ENCODE data around the gene ASXL1. TPM values are rescaled to one million over a fixed set of nuclear protein-coding genes. Genes with fewer than 3 reads are reported as not detected.

The ASXL1 gene
- polyA plus RNA-seq, 1 experiment: 40.8 TPM

DNA sequence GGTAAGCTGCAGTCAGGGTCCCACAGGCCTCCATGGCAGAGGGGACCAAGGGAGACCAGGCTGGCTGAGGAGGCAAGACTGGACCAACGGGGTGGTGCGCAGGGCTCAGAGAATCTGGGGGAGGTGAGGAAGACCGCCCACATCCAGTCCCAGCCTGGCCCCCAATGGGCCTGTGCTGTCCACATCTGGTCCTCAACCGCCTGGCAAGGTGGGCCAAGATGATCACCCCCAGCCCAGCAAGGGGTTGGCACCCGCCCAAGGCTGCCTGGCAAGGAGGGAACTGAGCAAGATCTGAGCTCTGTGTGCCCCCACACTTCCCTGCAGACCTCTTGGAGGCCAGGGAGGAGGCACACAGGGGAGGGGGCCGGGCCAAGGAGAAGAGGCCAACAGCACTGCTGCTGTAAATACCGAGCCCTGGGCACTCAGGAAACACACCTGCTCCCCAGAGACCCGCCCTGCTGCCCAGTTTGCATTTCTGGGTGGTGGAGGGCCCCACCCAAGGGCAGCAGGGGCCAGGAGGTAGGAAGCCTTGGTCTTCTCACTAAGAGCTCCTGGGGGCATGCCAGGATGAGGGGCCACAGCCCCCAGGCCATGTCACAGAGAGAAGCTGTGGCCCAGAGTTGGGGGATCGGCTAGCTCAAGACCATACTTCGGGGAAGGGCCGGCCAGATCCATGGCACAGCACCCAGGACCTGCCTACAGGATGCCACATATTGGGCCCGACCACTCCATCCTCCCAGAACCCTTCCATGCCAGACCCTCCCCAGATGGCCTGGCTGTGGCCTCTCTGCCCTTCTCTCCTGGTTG is 109.6 kb downstream of the ASXL1 start:
- POLR2A ChIA-PET: no interaction called here
- CTCF ChIA-PET: interaction anchor here (3.0 kb wide), 1 partner anchor 11 kb away, joined by 16 read pairs; no protein-coding TSS in a partner anchor
- Histone ChIP-seq H3K36me3 (ENCODE audit: control insufficient read depth, insufficient read depth, low read length) (peaks cover 19% of the 10 kb centered on the region), H3K27me3 (ENCODE audit: control insufficient read depth, insufficient read depth, low read length) (no peaks in the 10 kb centered on the region), H3K4me3 (ENCODE audit: low read depth, low read length) (no peak overlapping the region)
- TF ChIP-seq, protein P1, sequence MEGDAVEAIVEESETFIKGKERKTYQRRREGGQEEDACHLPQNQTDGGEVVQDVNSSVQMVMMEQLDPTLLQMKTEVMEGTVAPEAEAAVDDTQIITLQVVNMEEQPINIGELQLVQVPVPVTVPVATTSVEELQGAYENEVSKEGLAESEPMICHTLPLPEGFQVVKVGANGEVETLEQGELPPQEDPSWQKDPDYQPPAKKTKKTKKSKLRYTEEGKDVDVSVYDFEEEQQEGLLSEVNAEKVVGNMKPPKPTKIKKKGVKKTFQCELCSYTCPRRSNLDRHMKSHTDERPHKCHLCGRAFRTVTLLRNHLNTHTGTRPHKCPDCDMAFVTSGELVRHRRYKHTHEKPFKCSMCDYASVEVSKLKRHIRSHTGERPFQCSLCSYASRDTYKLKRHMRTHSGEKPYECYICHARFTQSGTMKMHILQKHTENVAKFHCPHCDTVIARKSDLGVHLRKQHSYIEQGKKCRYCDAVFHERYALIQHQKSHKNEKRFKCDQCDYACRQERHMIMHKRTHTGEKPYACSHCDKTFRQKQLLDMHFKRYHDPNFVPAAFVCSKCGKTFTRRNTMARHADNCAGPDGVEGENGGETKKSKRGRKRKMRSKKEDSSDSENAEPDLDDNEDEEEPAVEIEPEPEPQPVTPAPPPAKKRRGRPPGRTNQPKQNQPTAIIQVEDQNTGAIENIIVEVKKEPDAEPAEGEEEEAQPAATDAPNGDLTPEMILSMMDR (IDR thresholded peaks at IDR 0.05; ENCODE audit: insufficient read depth, low read depth, low read length): no peak
- DNase-seq (ENCODE audit: low read depth): no peak

DNA sequence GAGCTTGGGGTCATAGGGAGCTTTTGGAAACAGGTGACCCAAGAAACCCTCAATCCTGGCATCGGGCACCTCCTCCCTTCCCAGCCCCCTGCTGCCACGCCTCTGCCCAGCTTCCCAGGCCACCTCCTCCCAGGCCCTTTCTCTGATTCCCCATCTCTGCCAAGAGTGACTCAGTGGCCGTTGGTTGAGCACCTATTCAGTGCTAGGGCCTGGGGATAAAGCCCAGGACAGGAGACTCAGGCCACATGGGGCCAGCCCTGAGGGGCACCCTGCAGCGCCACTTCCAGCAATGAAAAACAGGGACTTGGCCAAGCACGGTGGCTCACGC is 110.1 kb downstream of the ASXL1 start:
- ChIA-PET CTCF (interaction anchor here (3.0 kb wide), 1 partner anchor 11 kb away, joined by 16 read pairs; no protein-coding TSS in a partner anchor), POLR2A (no interaction called here)
- TF ChIP-seq, protein P1 (IDR thresholded peaks at IDR 0.05; ENCODE audit: insufficient read depth, low read depth, low read length): no peak
- DNase-seq (ENCODE audit: low read depth): no peak
- no peaks in the 10 kb centered on the region for H3K27me3 ChIP-seq (ENCODE audit: control insufficient read depth, insufficient read depth, low read length)
- H3K4me3 ChIP-seq (ENCODE audit: low read depth, low read length): no peak overlapping the region
- peaks cover 22% of the 10 kb centered on the region for H3K36me3 ChIP-seq (ENCODE audit: control insufficient read depth, insufficient read depth, low read length)

DNA sequence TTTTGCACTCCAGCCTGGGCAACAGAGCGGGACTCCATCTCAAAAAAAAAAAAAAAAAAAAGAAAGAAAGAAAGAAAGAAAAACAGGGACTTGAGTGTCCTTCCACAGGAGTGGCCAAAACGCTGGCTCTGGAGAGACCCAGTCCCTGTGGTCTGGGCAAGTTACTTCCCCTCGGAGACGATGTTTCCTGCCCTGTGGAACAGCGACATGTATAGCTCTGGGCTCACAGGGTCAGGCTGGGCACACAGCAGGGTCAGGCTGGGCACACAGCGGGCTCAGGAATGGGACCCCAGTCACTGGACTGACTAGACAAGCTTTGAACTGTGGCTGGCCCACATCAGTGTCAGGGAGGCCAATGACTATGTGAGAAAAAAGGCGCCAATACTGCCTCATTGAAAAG is 110.7 kb downstream of the ASXL1 start:
- DNase-seq (ENCODE audit: low read depth): no peak
- TF ChIP-seq, protein P1 (IDR thresholded peaks at IDR 0.05; ENCODE audit: insufficient read depth, low read depth, low read length): no peak
- Histone ChIP-seq H3K4me3 (ENCODE audit: low read depth, low read length) (no peak overlapping the region), H3K36me3 (ENCODE audit: control insufficient read depth, insufficient read depth, low read length) (peaks cover 22% of the 10 kb centered on the region), H3K27me3 (ENCODE audit: control insufficient read depth, insufficient read depth, low read length) (no peaks in the 10 kb centered on the region)
- POLR2A ChIA-PET: no interaction called here
- CTCF ChIA-PET: no interaction called here

DNA sequence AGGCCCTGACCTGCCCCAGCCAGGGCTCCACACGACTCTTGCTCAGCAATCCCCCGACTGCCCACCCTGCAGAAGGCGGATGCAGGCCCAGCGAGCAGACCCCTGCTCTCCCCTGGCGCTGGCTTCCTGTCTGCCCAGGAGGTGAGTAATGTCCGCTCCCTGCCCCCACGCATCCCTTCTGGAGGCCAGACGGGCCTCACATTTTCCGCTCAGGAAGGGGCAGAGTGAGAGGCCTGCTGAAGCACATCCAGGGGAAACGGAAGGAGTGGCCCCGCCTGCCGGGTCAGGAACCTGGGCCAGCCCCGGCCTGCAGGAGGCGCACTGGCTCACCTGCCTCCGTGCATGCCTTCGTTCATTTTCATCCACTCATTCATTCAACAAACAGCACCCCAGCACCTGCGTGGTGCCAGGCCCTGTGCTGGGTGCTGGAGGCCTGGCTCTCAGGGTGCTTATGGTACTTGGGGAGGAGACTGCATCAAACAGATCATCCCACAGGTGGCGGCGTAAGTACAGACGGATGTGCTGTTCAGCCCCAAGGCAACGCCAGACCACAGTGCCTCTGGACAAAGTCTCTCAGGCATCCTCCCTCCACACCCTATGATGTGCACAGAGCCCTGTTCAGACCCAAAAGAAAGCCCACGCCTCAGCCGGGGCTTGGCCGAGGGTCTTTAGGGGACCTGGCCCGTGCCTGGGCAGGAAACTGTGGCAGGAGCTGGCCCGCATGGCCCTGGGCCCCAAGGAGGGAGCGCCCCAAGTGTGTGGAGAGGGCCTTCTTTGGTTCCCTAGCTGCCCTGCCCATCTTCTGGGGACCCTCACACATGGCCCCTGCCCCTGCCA is 112.1 kb downstream of the ASXL1 start:
- TF ChIP-seq, protein P1 (IDR thresholded peaks at IDR 0.05; ENCODE audit: insufficient read depth, low read depth, low read length): peak; percentile 51

DNA sequence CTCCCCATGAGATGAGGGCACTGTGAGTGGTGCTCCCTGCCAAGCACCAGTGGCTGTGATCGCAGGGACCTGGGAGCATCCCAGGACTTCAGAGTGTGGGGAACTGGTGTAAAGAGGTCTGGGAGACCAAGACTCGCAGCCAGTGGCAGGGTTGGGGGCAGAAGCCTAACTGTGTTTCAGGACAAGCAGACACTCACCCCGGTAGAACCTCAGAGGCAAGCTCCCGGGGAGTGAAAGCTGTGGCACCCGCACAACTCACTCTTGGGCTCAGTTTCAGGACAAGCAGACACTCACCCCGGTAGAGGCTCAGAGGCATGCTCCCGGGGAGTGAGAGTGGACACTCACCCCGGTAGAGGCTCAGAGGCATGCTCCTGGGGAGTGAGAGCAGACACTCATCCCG is 112.8 kb downstream of the ASXL1 start:
- Histone ChIP-seq H3K36me3 (ENCODE audit: control insufficient read depth, insufficient read depth, low read length) (peaks cover 22% of the 10 kb centered on the region), H3K27me3 (ENCODE audit: control insufficient read depth, insufficient read depth, low read length) (no peaks in the 10 kb centered on the region), H3K4me3 (ENCODE audit: low read depth, low read length) (no peak overlapping the region)
- POLR2A ChIA-PET: no interaction called here
- TF ChIP-seq, protein P1 (IDR thresholded peaks at IDR 0.05; ENCODE audit: insufficient read depth, low read depth, low read length): no peak
- DNase-seq (ENCODE audit: low read depth): no peak
- CTCF ChIA-PET: interaction anchor here (1.2 to 1.6 kb wide), 3 partner anchors 10 to 16 kb away, joined by 4 to 5 read pairs (median 4); no protein-coding TSS in a partner anchor

More for the DNA sequence above, 112.1 kb downstream of the ASXL1 start:
- no peak for DNase-seq (ENCODE audit: low read depth)
- ChIA-PET CTCF (interaction anchor here (1.4 to 1.6 kb wide), 2 partner anchors 11 kb away, joined by 4 to 5 read pairs; no protein-coding TSS in a partner anchor), POLR2A (no interaction called here)
- no peaks in the 10 kb centered on the region for H3K27me3 ChIP-seq (ENCODE audit: control insufficient read depth, insufficient read depth, low read length)
- peaks cover 22% of the 10 kb centered on the region for H3K36me3 ChIP-seq (ENCODE audit: control insufficient read depth, insufficient read depth, low read length)
- no peak overlapping the region for H3K4me3 ChIP-seq (ENCODE audit: low read depth, low read length)
